Ascending aorta (tissue), 2 donors: ENCODE measurements around the gene ABT1. TPM values are rescaled to one million over a fixed set of nuclear protein-coding genes. Genes with fewer than 3 reads are reported as not detected.

Source experiments
- DNase-seq, 2 donors: peaks; one replicate each; pipeline ENCODE4 v3.0.0-alpha.2; 2019; ENCODE audit warnings: low spot score in 2 of 2
- H3K27ac ChIP-seq, 2 donors: fragments of 200-600 bp; sonication (generic); one replicate each; pipeline ENCODE4 v1.5.1; 2016 to 2017; ENCODE audit warnings: mild to moderate bottlenecking in 1 of 2
- H3K27me3 ChIP-seq: fragments of 200-600 bp; sonication (generic); one replicate; pipeline ENCODE4 v1.5.1; 2017
- H3K36me3 ChIP-seq, 2 donors: fragments of 200-600 bp; sonication (generic); one replicate each; pipeline ENCODE4 v1.5.1; 2016
- H3K4me1 ChIP-seq, 2 donors: fragments of 200-600 bp; sonication (generic); one replicate each; pipeline ENCODE4 v1.5.1; 2016 to 2017; ENCODE audit warnings: mild to moderate bottlenecking in 1 of 2
- H3K4me3 ChIP-seq, 2 donors: fragments of 200-600 bp; sonication (generic); one replicate each; pipeline ENCODE4 v1.5.1; 2016 to 2017; ENCODE audit warnings: mild to moderate bottlenecking in 1 of 2
- H3K9me3 ChIP-seq, 2 donors: fragments of 200-600 bp; sonication (generic); one replicate each; pipeline ENCODE4 v1.5.1; 2016
- intact Hi-C: fragments of 100-400 bp; cut with DNase I; formaldehyde crosslinking; loops from one replicate; pipeline ENCODE4 v1.15.1; 2023
- total RNA-seq: library from RNA; depleted of rRNA; stranded (reverse); fragments of >200 nt; gene quantifications from one replicate; pipeline ENCODE4 v1.1.0, GENCODE V29; 2016
- TF ChIP-seq, protein P1 (sequence below), 3 experiments: fragments of 200-600 bp in 2 of 3; fragments of 450-650 bp in 1 of 3; sonication (generic) in 2 of 3; IDR thresholded peaks; one replicate each; pipeline ENCODE4 v1.5.1; 2016 to 2019; ENCODE audit warnings: antibody characterized with exemption in 3 of 3, mild to moderate bottlenecking in 1 of 3, moderate library complexity in 1 of 3

ABT1 gene
- total RNA-seq, 1 donor from 2014 or later = 20.1 TPM

DNA sequence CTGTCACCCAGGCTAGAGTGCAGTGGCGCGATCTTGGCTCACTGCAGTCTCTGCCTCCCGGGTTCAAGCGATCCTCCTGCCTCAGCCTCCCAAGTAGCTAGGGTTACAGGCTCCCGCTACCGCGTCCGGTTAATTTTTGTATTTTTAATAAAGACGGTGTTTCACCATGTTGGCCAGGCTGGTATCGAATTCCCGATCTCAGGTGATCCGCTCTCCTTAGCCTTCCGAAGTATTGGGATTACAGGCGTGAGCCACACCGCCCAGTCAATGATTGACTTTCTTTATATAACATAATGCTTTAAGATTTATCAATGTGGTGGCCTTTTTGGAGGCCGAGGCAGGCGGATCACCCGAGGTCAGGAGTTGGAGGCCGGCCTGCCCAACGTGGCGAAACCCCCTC is 7.8 kb upstream of the ABT1 start:
- TF ChIP-seq, protein P1, sequence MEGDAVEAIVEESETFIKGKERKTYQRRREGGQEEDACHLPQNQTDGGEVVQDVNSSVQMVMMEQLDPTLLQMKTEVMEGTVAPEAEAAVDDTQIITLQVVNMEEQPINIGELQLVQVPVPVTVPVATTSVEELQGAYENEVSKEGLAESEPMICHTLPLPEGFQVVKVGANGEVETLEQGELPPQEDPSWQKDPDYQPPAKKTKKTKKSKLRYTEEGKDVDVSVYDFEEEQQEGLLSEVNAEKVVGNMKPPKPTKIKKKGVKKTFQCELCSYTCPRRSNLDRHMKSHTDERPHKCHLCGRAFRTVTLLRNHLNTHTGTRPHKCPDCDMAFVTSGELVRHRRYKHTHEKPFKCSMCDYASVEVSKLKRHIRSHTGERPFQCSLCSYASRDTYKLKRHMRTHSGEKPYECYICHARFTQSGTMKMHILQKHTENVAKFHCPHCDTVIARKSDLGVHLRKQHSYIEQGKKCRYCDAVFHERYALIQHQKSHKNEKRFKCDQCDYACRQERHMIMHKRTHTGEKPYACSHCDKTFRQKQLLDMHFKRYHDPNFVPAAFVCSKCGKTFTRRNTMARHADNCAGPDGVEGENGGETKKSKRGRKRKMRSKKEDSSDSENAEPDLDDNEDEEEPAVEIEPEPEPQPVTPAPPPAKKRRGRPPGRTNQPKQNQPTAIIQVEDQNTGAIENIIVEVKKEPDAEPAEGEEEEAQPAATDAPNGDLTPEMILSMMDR (IDR thresholded peaks at IDR 0.05) = no peak
- intact Hi-C loops = no loop called here
- peaks cover 22% of the 10 kb centered on the region for H3K27me3 ChIP-seq
- DNase-seq = no peak
- H3K4me3 ChIP-seq = no peak overlapping the region
- no peaks in the 10 kb centered on the region for H3K4me1 ChIP-seq
- H3K36me3 ChIP-seq = no peaks in the 10 kb centered on the region
- no peak overlapping the region for H3K27ac ChIP-seq
- H3K9me3 ChIP-seq = no peaks in the 10 kb centered on the region

- Histone ChIP-seq H3K27ac (no peak overlapping the region), H3K36me3 (no peaks in the 10 kb centered on the region), H3K4me1 (peaks cover 2% of the 10 kb centered on the region in 2 donors), H3K9me3 (no peaks in the 10 kb centered on the region), H3K27me3 (peaks cover 22% of the 10 kb centered on the region), H3K4me3 (no peak overlapping the region)
- DNase-seq = no peak
- TF ChIP-seq, protein P1 (IDR thresholded peaks at IDR 0.05) = no peak
- intact Hi-C loops = loop anchor here (10.0 kb wide), 4 partner anchors 882 to 1272 kb away; partner anchors contain the start of gene ZNF184
Measured at GRCh38 chr6:26592649-26593048, 4.1 kb upstream of the ABT1 start.

DNA sequence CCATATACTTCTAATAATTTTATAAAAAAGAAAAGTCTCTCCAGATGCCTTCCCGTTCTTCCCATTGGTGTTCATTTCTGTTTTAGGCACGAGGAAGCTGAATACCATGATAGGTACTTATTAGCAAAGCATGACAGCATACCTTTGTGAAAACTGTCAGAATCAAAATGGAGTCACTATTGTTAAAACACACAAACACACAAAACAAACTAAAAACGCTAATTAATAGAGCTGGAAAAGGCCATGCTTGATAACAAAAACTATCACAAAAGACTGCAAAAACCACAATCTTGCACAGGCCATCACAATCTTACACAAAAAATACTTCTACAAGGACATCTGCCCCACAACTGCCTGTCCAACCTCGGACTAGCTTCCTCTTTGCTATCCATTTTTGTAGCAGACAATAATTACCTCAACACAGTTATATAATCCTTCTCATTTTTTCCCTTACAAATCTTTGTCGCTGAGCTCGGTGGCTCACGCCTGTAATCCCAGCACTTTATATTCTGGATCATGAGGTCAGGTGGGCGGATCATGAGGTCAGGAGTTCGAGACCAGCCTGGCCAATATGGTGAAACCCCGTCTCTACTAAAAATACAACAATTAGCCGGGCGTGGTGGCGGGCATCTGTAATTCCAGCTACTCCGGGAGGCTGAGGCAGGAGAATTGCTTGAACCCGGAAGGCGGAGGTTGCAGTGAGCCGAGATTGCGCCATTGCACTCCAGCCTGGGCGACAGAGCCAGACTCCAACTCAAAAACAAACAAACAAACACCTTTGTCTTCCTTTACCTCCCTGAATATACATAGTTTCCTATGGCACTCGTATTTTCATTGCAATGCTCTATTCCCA is 3.2 kb upstream of the ABT1 start:
- Histone ChIP-seq H3K27ac (no peak overlapping the region), H3K36me3 (peaks cover 6 to 7% of the 10 kb centered on the region in 2 donors), H3K4me3 (no peak overlapping the region), H3K4me1 (peaks cover 4 to 6% of the 10 kb centered on the region in 2 donors), H3K9me3 (no peaks in the 10 kb centered on the region), H3K27me3 (peaks cover 18% of the 10 kb centered on the region)
- TF ChIP-seq, protein P1 (IDR thresholded peaks at IDR 0.05) = no peak
- no peak for DNase-seq
- intact Hi-C loops = loop anchor here (2.0 to 10.0 kb wide), 5 partner anchors 73 to 1271 kb away; partner anchors contain the start of gene ZNF184

DNA sequence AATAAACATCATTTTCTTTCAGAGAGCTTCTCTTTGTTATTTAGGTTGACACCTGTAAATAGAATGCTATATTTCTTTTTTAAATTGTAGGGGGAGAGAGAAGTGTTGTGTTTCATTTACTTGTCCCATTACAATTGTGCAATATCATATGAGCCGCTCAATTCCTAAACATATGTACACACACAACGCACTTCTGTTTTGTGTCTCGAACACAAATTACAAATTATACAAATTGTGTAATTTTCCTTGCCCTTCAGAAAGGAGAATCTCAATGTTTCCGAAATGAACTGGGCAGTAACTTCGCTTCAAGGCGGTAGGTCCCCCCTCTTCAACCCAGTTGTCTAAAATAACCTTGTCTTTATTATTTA is 2.6 kb upstream of the ABT1 start:
- H3K27ac ChIP-seq = no peak overlapping the region
- H3K4me1 ChIP-seq = peaks cover 4 to 6% of the 10 kb centered on the region in 2 donors
- intact Hi-C loops = loop anchor here (2.0 to 10.0 kb wide), 5 partner anchors 73 to 1271 kb away; partner anchors contain the start of gene ZNF184
- peaks cover 12% of the 10 kb centered on the region in 2 donors for H3K36me3 ChIP-seq
- no peak for DNase-seq
- no peaks in the 10 kb centered on the region for H3K9me3 ChIP-seq
- TF ChIP-seq, protein P1 (IDR thresholded peaks at IDR 0.05) = no peak
- H3K27me3 ChIP-seq = peaks cover 18% of the 10 kb centered on the region
- no peak overlapping the region for H3K4me3 ChIP-seq

DNA sequence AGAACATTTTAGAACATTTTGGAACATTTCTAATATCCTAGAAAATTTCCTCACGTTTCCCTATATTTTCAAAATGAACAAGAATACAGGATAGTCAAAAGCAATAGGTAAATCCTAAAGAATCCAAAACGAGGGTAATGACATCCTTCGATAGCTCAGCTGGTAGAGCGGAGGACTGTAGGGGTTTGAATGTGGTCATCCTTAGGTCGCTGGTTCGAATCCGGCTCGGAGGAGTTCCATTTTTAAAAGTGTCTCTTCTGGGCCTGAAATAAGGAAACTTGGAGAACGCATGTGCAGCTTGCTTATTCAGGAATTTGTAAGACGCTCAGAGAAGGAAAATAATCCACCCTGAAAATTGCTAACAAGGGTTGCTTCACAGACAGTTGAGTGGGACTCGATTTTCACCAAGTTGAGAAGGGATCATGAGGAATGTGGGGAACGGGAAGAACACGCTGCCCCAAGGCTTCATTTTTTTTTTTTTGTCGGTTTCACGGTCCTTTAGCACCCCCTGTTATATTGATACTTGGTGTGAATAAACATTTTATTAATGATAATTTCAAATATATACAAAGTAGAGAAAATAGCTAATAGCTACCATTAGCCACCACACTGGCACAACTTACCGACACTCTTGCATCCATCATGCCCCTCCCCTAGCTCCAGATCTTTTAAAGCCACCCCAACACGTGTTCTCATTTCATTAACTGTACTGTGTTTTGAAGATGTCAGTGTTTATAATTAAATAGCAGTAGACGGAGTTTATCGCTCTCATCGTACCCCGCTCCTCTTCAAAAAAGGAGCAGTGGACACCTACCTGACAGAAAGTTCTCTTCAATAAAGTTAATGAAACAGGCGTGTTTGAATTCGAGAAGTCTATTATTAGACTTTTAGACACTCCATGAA is 1.8 kb upstream of the ABT1 start:
- H3K27ac ChIP-seq = peak overlapping the region; percentile 86 to 91
- intact Hi-C loops = loop anchor here (1.0 to 10.0 kb wide), 9 partner anchors 22 to 1270 kb away; partner anchors contain the start of gene ZNF184

More for the DNA sequence above, 1.8 kb upstream of the ABT1 start:
- no peaks in the 10 kb centered on the region for H3K9me3 ChIP-seq
- TF ChIP-seq, protein P1 (IDR thresholded peaks at IDR 0.05) = no peak
- peaks cover 4 to 6% of the 10 kb centered on the region in 2 donors for H3K4me1 ChIP-seq
- H3K27me3 ChIP-seq = peaks cover 18% of the 10 kb centered on the region
- peak overlapping the region; percentile 72 to 91 for H3K4me3 ChIP-seq
- H3K36me3 ChIP-seq = peaks cover 20 to 21% of the 10 kb centered on the region in 2 donors
- DNase-seq = no peak
